RWPE1 (cell line): ENCODE measurements around the gene CETN1.

Experiments
- CTCF ChIA-PET: fragments of 350-600 bp; sonication (Branson Sonifier 250); formaldehyde crosslinking; extraction: SDS; loops from one replicate; lab custom pipeline; 2021; lab: Yijun Ruan, JAX
- POLR2A ChIA-PET: fragments of 400-600 bp; formaldehyde crosslinking; extraction: SDS; loops from one replicate; lab custom pipeline; 2020; ENCODE audit warnings: antibody characterized with exemption; ENCODE audit not compliant: low non-redundant PET; lab: Yijun Ruan, JAX
- DNase-seq: peaks from one replicate; pipeline ENCODE4 v3.0.0; 2012; ENCODE audit warnings: low spot score
- H3K27ac ChIP-seq: fragments of 450-650 bp; 2 replicates; pipeline ENCODE4 v1.5.1; 2017
- CTCF ChIP-seq: fragments of 450-650 bp; conservative IDR thresholded peaks from 2 replicates; pipeline ENCODE4 v1.5.1; 2017; ENCODE audit warnings: low read depth, mild to moderate bottlenecking

The CETN1 gene

DNA sequence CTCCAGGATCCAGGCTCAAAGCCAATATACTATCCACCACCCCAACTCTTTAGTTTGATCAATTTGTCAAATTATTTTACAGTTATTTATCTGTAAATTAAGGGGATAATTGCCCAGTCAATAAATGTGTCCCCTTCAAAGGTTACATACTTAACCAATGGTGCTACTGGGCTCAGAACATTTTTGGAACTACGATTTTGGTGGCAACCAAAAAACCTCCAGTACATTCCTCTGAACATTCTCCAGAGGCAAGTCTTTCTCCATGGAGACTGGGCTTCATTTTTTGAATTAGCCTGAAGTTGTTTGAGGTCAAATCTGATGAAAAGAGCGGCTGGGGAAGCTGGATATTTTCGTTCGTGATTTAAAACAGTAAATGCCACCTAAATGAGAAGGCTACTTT lies 14.9 kb downstream of the CETN1 start:
- ChIA-PET POLR2A (no interaction called here), CTCF (interaction anchor here (0.7 to 0.8 kb wide), 2 partner anchors 76 to 1696 kb away, joined by 3 read pairs; no protein-coding TSS in a partner anchor)
- no peak overlapping the region for H3K27ac ChIP-seq
- TF ChIP-seq CTCF: no peak
- DNase-seq: no peak

DNA sequence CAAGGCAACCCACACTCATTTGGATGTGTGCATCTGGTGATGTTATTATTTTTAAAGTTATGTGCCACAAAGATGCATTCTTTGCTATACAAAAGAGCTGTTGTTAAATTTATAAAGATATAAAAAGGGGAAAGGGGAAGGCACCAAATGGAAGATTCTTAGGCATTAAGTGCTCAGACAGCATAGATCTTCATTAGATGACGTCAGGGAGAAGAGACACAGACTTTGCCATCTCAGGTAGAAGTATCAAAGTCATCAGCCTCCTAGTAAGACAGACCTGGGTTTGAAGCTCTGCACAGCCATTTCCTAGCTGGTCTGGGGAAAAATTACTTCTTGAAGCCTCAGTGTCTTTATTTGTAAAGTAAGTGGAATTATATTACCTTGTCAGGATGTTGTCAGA lies 15.4 kb downstream of the CETN1 start:
- no peak for DNase-seq
- no peak overlapping the region for H3K27ac ChIP-seq
- no peak for TF ChIP-seq CTCF
- ChIA-PET POLR2A (no interaction called here), CTCF (interaction anchor here (0.7 to 0.8 kb wide), 2 partner anchors 75 to 1696 kb away, joined by 3 read pairs; no protein-coding TSS in a partner anchor)

DNA sequence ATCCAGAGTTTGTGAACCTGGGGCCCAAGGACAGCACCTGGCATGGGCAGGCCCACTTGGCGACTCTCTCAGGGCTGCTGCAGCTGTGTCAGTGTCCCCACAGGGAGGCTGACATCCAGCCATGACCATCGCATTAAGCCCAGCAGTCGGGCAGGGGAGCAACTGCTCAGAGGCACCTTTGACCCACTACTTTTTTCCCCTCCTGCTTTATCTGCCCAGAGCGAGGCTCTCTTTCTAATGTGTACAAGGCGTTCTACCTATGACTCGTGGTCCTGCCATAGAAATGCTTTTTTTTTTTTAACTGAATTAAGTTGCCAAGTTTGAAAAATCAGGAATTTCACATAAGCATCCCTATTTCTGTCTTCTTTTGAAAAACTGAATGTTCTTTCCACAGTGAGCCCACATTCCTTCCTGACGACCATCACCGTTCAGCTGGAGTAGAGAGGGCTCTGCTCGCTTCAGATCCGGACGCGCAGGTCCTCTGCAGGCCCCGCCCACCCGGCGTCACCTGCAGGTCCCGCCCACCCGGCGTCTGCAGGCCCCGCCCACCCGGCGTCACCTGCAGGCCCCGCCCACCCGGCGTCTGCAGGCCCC lies 16.2 kb downstream of the CETN1 start:
- CTCF ChIA-PET: interaction anchor here (0.6 to 0.7 kb wide), 2 partner anchors 181 to 240 kb away, joined by 3 to 4 read pairs; no protein-coding TSS in a partner anchor
- DNase-seq: peak; percentile 73
- no peak overlapping the region for H3K27ac ChIP-seq
- TF ChIP-seq CTCF: no peak
- POLR2A ChIA-PET: no interaction called here

- CTCF ChIA-PET: interaction anchor here (0.7 to 1.2 kb wide), 2 partner anchors 140 to 241 kb away, joined by 3 to 5 read pairs; no protein-coding TSS in a partner anchor
- H3K27ac ChIP-seq: no peak overlapping the region
- no peak for TF ChIP-seq CTCF
- POLR2A ChIA-PET: interaction anchor here (0.5 kb wide), 1 partner anchor 222 kb away, joined by 3 read pairs; no protein-coding TSS in a partner anchor
- DNase-seq: no peak
Observed at GRCh38 chr18:598124-598589, 18.0 kb downstream of the CETN1 start.

GRCh38 chr18:600107-600506 lies 19.9 kb downstream of the CETN1 start:
- CTCF ChIA-PET: interaction anchor here (0.7 kb wide), 1 partner anchor 1989 kb away, joined by 4 read pairs; no protein-coding TSS in a partner anchor
- POLR2A ChIA-PET: no interaction called here
- DNase-seq: no peak
- no peak overlapping the region for H3K27ac ChIP-seq
- no peak for TF ChIP-seq CTCF

GRCh38 chr18:604771-605170 lies 24.6 kb downstream of the CETN1 start:
- POLR2A ChIA-PET: no interaction called here
- no peak for TF ChIP-seq CTCF
- H3K27ac ChIP-seq: no peak overlapping the region
- no peak for DNase-seq
- CTCF ChIA-PET: interaction anchor here (1.5 kb wide), 1 partner anchor 12 kb away, joined by 4 read pairs; no protein-coding TSS in a partner anchor
